CD4-positive, alpha-beta T cell treated with Interleukin-17A for 1 hour (primary cell): ENCODE data around the gene CIAPIN1.

Source experiments
- DNase-seq: peaks from one replicate; pipeline ENCODE4 v3.0.0-alpha.2; 2020

Gene CIAPIN1

GRCh38 chr16:57447186-57447962 lies at the start of gene CIAPIN1, which contains the start of gene COQ9:
Gene CIAPIN1 (minus strand): TSS chr16:57447385. CDS start chr16:57440928, 6,457 bp downstream.
Gene COQ9 (plus strand): TSS chr16:57447479. CDS start chr16:57447506, 27 bp downstream.
- DNase-seq = peak; percentile 93

DNA sequence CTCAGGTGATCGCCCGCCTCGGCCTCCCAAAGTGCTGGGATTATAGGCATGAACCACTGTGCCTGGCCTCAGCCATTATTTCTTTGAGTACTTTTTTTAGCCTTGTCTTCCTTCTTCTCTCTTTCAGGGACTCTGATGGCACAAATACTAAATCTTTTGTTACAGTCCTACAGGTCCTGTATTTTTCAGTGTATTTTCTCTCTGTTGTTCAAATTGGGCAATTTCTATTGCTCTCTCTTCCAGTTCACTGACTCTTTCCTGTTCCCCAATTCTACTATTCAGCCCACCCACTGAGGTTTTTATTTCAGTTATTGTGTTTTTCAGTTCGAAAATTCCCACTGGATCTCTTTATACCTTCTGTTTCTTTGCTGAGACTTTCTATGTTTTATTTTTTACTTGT lies 46.6 kb upstream of the CIAPIN1 start:
- no peak for DNase-seq

DNA sequence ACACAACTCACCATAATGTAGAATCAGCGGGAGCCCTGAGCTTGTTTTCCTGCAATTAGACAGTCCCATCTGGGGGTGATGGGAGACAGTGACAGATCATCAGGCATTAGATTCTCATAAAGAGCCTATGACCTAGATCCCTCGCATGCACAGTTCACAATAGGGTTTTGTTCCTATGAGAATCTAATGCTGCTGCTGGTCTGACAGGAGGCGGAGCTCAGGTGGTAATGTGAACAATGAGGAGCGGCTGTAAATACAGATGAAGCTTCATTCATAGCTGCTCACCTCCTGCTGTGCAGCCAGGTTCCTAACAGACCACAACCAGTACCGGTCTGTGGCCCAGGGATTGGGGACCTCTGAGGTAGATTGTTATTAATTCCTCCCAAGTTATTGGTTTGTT lies 42.0 kb upstream of the CIAPIN1 start:
- DNase-seq = no peak

DNA sequence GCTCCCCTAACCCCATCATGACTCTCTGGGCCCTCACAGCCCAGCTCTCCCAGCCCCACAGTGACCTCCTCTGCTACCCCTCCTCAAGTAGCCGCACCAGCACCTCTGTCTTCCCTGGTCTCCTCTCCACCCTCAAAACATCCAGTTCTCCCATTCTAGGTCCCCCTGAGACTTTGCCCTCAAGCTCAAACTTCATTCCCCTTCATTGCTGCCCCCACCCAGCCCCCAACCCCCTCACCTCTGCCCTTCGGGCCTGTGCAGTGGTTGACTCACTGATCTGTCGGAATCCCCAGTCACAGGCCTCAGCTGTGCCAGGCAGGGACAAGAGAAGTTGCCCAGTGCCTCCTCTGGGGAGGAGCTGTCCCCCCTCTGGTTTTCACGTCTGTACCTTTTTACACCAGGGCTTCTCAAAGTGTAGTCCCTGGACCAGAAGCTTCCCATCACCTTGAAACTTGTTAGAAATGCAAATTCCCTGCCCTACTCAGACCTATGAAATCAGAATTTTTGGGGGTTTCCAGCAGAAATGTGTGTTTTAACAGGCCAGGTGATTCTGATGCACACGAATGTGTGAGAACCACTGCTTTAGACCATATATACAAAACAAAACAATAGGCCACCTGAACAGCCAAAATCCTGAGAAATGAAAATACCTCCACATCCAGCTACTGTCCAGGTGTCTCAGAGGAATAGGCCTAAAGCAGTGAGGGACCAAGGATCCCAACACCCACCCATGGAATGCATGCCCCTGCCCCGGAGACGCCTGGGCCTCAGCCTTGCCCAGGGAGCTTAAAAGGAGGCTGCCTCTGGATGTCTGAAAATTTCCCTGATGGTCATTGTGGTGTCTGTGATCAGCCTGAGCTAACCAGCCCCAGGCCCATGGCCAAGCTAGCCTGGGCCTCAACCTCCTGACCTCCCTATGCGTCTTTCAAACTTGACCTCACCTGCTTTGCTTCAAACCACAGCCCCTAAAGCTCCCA lies 40.0 kb upstream of the CIAPIN1 start:
- no peak for DNase-seq

GRCh38 chr16:57485916-57486857 lies 39.0 kb upstream of the CIAPIN1 start, which contains the start of gene DOK4:
Gene DOK4 (minus strand): TSS chr16:57486493. CDS start chr16:57479507, 6,986 bp downstream.
- DNase-seq = peak; percentile 81

GRCh38 chr16:57485091-57485915 lies 38.1 kb upstream of the CIAPIN1 start:
- DNase-seq = no peak

DNA sequence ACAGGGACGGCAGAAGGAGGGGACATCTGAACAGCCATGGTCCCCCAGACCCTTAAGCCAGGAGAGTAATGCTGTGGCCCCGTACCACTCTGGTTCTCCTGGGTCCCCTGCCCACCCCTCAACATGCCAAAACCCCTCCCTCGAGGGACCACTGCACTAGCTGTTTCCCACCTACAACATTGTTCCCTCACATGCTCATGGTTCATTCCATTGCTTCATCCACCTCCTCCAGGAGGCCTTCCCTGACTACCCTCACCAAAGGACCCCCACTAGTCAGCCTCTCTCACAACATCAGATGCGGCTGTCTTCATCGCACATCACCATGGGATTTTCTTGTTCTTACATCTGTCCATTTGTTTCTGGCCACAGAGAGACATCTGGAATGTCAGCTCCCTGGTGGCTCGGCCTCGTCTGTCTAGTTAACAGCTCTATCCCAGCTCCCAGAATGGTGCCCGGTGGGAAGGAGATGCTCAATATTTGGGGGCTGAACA lies 37.4 kb upstream of the CIAPIN1 start:
- DNase-seq = no peak

- DNase-seq = no peak
These were observed 36.7 kb upstream of the CIAPIN1 start for GRCh38 chr16:57483725-57484514.

GRCh38 chr16:57482845-57483545 lies 35.8 kb upstream of the CIAPIN1 start:
- no peak for DNase-seq

GRCh38 chr16:57481421-57481820 lies 34.2 kb upstream of the CIAPIN1 start:
- DNase-seq = no peak

GRCh38 chr16:57480754-57481230 lies 33.6 kb upstream of the CIAPIN1 start:
- DNase-seq = no peak

- DNase-seq = no peak
These were observed 33.0 kb upstream of the CIAPIN1 start for GRCh38 chr16:57479976-57480753.

DNA sequence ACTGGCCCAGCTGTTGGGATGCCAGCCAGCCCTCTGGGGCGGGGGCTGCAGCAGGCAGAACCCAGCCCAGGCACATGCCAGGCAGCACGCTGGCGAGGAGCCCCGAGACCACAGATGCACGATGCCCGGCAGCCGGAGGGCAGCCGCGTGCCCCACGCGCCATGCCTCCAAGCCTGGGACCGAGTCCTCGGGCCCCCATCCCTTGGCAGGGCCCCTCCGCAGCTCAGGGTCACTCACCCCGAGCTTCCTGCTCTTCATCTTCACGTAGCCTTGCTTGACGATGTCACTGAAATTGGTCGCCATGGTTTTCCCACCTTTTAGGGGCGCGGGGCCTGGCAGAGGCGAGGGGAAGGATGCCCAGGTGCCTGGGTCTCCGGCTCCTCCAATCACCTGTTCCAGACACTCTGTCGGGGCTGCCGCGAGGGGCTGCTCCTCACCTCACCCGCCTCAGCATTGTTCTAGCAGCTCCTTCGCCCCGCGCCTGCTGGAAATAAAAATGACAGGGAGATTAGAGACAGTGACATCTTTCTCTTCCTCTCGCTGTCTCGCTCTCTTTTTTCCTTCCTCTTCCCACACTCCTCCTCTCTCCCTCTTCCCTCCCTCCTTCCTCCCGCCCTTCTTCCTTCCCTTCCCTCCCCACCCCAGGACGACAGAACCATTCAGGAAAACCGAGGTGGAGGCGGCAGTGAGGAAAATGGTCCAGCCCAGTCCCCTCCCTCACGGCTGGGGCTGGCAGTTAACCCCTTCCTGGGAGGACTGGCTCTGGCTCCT lies 32.2 kb upstream of the CIAPIN1 start:
- no peak for DNase-seq

DNA sequence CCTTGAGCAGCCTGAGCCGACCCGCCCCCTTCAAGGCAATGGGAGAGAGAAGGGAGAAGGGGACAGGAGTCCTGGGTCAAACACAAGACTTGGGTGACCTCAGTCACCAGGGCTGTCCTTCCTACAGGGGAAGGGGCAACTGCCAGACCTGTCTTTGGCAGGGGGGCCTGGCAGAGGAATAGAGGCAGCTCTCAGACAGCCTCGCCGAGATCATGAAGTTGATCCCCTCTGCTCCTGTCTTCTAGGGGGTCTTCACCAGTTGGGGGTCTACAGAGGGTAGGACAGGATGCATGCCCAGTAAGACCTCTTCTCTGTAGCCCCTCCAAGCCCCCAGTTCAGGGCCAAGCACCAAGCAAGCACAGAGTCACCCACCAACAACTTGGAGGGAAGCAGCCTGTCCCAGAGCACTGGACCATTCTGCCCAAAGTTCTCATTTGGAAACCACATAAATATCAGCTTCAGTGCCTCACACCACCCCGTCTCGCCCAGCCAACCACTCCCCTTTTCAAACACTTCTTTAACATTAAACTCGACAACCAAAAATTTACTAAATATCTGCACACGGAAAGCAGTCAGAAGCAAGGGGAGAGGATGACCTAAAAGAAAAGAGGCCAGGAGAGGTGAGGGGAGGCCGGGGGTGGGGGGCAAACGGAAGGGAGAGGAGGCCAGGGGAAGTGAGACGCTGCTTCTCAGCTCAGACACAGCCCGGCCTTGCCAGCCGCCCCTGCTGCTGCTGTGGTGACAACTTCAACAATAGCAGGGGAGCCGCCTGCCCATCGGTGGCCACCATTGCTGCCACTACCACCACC lies 31.4 kb upstream of the CIAPIN1 start:
- no peak for DNase-seq

GRCh38 chr16:57477531-57478202 lies 30.5 kb upstream of the CIAPIN1 start:
- DNase-seq = no peak
